Chondrocyte (in vitro differentiated cells): ENCODE measurements around the gene LRP11. TPM values are rescaled to one million over a fixed set of nuclear protein-coding genes. Genes with fewer than 3 reads are reported as not detected.

Source experiments
- DNase-seq: peaks from one replicate; pipeline ENCODE4 v3.0.0; 2021; ENCODE audit warnings: mixed read lengths, low spot score
- H3K27ac Mint-ChIP-seq: one replicate; pipeline ENCODE4 v1.8.0; 2021; ENCODE audit warnings: mild to moderate bottlenecking, moderate library complexity, mixed read lengths; ENCODE audit not compliant: unreplicated experiment
- H3K27me3 Mint-ChIP-seq: 2 replicates; pipeline ENCODE4 v1.8.0; 2021; ENCODE audit warnings: low read depth, mixed read lengths
- H3K36me3 Mint-ChIP-seq: 2 replicates; pipeline ENCODE4 v1.8.0; 2021; ENCODE audit warnings: low read depth, mixed read lengths
- H3K4me1 Mint-ChIP-seq: 2 replicates; pipeline ENCODE4 v1.8.0; 2021; ENCODE audit warnings: low read depth, mild to moderate bottlenecking, mixed read lengths
- H3K4me3 Mint-ChIP-seq: one replicate; pipeline ENCODE4 v1.8.0; 2021; ENCODE audit warnings: mild to moderate bottlenecking, moderate library complexity, mixed read lengths; ENCODE audit not compliant: unreplicated experiment
- H3K9me3 Mint-ChIP-seq: 2 replicates; pipeline ENCODE4 v1.8.0; 2021; ENCODE audit warnings: low read depth, mixed read lengths
- total RNA-seq: library from RNA; stranded (reverse); gene quantifications from 3 replicates; pipeline ENCODE4 v1.2.1, GENCODE V29; 2021
- TF ChIP-seq, protein P1 (sequence below): fragments of 200-600 bp; sonication (generic); IDR thresholded peaks from 2 replicates; pipeline ENCODE4 v1.5.0; 2021; ENCODE audit warnings: antibody characterized with exemption, mild to moderate bottlenecking, moderate library complexity

LRP11 gene
- total RNA-seq, 1 donor from 2014 or later = 61.9 TPM

DNA sequence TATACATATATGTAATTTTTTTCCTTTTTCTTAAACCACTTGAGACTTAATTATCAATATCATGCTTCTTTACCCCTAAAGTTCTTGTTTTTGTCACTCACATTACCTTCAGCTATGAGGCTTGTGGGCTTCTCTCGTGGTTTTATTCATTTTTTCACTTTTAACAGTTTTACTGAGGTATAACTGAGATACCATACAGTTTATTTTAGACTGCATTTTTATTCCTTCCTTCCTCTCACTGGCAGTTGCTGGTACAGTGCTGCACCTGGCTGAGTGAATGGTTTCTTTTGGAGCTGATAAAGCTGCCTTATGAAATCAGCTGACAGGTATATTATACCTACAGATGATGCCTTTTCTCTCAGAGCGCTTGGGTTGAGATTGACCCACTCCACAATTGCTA, 54.4 kb downstream of the LRP11 start:
- H3K4me1 Mint-ChIP-seq = peaks cover 3% of the 10 kb centered on the region
- no peaks in the 10 kb centered on the region for H3K27me3 Mint-ChIP-seq
- TF ChIP-seq, protein P1, sequence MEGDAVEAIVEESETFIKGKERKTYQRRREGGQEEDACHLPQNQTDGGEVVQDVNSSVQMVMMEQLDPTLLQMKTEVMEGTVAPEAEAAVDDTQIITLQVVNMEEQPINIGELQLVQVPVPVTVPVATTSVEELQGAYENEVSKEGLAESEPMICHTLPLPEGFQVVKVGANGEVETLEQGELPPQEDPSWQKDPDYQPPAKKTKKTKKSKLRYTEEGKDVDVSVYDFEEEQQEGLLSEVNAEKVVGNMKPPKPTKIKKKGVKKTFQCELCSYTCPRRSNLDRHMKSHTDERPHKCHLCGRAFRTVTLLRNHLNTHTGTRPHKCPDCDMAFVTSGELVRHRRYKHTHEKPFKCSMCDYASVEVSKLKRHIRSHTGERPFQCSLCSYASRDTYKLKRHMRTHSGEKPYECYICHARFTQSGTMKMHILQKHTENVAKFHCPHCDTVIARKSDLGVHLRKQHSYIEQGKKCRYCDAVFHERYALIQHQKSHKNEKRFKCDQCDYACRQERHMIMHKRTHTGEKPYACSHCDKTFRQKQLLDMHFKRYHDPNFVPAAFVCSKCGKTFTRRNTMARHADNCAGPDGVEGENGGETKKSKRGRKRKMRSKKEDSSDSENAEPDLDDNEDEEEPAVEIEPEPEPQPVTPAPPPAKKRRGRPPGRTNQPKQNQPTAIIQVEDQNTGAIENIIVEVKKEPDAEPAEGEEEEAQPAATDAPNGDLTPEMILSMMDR = no peak
- H3K9me3 Mint-ChIP-seq = no peaks in the 10 kb centered on the region
- DNase-seq = no peak
- H3K36me3 Mint-ChIP-seq = peaks cover 4% of the 10 kb centered on the region
- no peak overlapping the region for H3K4me3 Mint-ChIP-seq
- no peak overlapping the region for H3K27ac Mint-ChIP-seq

DNA sequence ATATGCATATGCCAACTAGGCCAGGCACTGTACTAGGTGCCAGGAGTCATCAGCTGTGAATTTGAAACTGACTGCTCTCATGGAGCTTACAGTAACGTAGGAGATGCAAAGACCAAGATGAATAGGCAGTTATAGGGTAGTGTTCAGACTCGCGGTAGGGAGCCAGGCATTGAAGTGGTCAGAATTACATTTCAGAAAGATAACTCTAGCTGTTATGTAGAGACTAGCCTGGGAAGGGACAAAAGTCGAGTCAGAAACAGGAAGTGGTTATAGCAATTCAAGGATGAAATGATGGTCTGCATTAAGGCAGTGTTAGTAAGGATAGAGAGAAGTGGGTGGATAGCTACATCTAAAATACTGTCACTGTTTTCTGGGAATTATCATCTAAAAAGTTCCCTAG, 58.0 kb downstream of the LRP11 start:
- Mint-ChIP-seq H3K4me3 (no peak overlapping the region), H3K9me3 (no peaks in the 10 kb centered on the region), H3K27ac (no peak overlapping the region), H3K36me3 (peaks cover 3% of the 10 kb centered on the region), H3K4me1 (peaks cover 3% of the 10 kb centered on the region), H3K27me3 (no peaks in the 10 kb centered on the region)
- TF ChIP-seq, protein P1 = no peak
- DNase-seq = no peak

DNA sequence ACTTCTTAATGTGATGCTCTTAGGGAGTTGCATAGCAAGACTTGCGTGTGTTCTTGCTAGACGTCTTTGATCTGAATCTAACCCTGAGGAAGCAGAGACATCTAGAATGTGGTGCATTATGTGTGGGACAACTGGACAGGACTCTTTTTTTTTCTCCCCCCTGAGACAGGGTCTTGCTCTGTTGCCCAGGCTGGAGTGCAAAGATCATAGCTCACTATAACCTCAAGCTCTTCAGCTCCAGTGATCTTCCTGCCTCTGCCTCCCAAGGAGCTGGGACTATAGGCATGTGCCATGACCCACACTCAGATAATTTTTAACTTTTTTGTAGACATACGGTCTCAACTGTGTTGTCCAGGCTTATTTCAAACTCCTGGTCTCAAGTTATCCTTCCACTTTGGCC, 80.6 kb downstream of the LRP11 start:
- Mint-ChIP-seq H3K36me3 (peaks cover 10% of the 10 kb centered on the region), H3K9me3 (no peaks in the 10 kb centered on the region), H3K27ac (peak overlapping the region; percentile 59), H3K4me3 (no peak overlapping the region), H3K4me1 (no peaks in the 10 kb centered on the region), H3K27me3 (no peaks in the 10 kb centered on the region)
- TF ChIP-seq, protein P1 = no peak
- DNase-seq = no peak

DNA sequence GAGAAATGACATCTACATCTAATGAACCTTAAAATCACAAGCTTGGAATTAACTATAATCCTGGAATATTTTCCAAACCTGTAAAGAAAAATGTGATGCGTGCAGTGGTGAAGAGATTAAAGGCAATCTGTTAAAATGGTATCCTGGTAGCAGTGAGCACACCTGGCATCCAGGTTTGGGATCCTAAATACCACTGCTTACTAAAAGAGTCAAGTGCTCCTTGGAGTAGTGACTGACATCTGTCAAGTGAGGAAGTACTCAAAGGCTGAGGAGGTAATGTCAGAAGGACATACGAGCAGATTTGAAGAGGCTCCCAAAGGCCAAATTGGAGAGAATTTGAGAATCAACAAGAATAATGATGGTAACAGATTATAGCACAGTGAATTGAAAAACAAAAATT, 81.8 kb downstream of the LRP11 start:
- Mint-ChIP-seq H3K9me3 (no peaks in the 10 kb centered on the region), H3K27ac (no peak overlapping the region), H3K4me3 (no peak overlapping the region), H3K27me3 (no peaks in the 10 kb centered on the region), H3K4me1 (no peaks in the 10 kb centered on the region), H3K36me3 (peaks cover 9% of the 10 kb centered on the region)
- no peak for DNase-seq
- TF ChIP-seq, protein P1 = no peak

DNA sequence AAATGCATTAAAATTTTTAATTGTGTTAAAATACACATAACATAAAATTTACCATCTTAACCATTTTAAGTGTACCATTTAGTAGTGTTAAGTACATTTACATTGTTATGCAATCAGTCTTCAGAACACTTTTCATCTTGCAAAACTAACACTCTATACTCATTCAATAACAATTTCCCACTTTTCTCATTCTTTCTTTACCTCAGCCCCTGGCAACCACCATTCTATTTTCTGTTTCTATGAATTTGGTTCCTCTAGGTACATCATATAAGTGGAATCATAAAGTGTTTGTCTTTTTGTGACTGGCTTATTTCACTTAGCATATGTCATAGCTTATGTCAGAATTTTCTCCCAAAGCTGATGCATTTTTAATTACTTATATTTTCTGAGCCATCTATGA, 82.4 kb downstream of the LRP11 start:
- Mint-ChIP-seq H3K9me3 (no peaks in the 10 kb centered on the region), H3K4me3 (no peak overlapping the region), H3K4me1 (no peaks in the 10 kb centered on the region), H3K27me3 (no peaks in the 10 kb centered on the region), H3K27ac (no peak overlapping the region), H3K36me3 (peaks cover 9% of the 10 kb centered on the region)
- TF ChIP-seq, protein P1 = no peak
- no peak for DNase-seq
